Ovary (tissue), 9 donors: Measurements from ENCODE around the gene IL1RAPL1. TPM values are rescaled to one million over a fixed set of nuclear protein-coding genes. Genes with fewer than 3 reads are reported as not detected.

Experiments
- DNase-seq, 5 donors: peaks; one replicate each; pipeline ENCODE4 v3.0.0-alpha.2; 2019 to 2020
- H3K27ac ChIP-seq, 2 donors: fragments of 200-600 bp; one replicate each; pipeline versions ENCODE4 v1.5.1 to v1.8.0; 2019 to 2022
- H3K27me3 ChIP-seq: fragments of 200-600 bp; one replicate; pipeline ENCODE4 v1.8.0; 2022
- H3K36me3 ChIP-seq: fragments of 200-600 bp; sonication (generic); one replicate; pipeline ENCODE4 v1.5.1; 2019
- H3K4me1 ChIP-seq: one replicate; pipeline ENCODE4 v1.8.1; 2013; ENCODE audit warnings: mild to moderate bottlenecking, moderate library complexity; ENCODE audit not compliant: insufficient read depth
- H3K4me3 ChIP-seq: fragments of 200-600 bp; sonication (generic); one replicate; pipeline ENCODE4 v1.5.1; 2017
- H3K9me3 ChIP-seq, 2 donors: fragments of 200-600 bp in 1 of 2; sonication (generic) in 1 of 2; one replicate each; pipeline versions ENCODE4 v1.5.1 to v1.8.1; 2013 to 2019; ENCODE audit warnings: mild to moderate bottlenecking in 1 of 2, moderate library complexity in 1 of 2
- CTCF ChIP-seq, 3 donors: fragments of 450-650 bp in 2 of 3; fragments of 200-600 bp in 1 of 3; IDR thresholded peaks; one replicate each; pipeline versions ENCODE4 v1.5.1 to v1.8.0; 2016 to 2022; ENCODE audit warnings: antibody characterized with exemption in 3 of 3, mild to moderate bottlenecking in 1 of 3
- EP300 ChIP-seq: sonication (generic); formaldehyde crosslinking; IDR thresholded peaks from one replicate; pipeline ENCODE4 v1.6.1; 2017; ENCODE audit warnings: antibody characterized with exemption
- POLR2A ChIP-seq: fragments of 450-650 bp; IDR thresholded peaks from one replicate; pipeline ENCODE4 v1.6.1; 2017; ENCODE audit warnings: antibody characterized with exemption, mild to moderate bottlenecking, moderate library complexity
- WGBS, 3 donors: extraction: QIAGEN DNeasy Blood & Tissue Kit in 1 of 3; methylation state at CpG; one replicate each; pipeline versions ENCODE4 v1.1.5 to v1.1.7; 2013 to 2017; 5-methylcytosine and 5-hydroxymethylcytosine counted together
- intact Hi-C, 4 donors: fragments of 100-400 bp; cut with DNase I; formaldehyde crosslinking; loops; one replicate each; pipeline versions ENCODE4 v1.11.0 to v1.15.1; 2022 to 2023
- polyA plus RNA-seq, 2 donors: library from polyadenylated mRNA; stranded (reverse); fragments of 200-250 nt in 1 of 2; fragments of 350-450 nt in 1 of 2; fragmentation: Illumina TruSeq in 1 of 2; extraction: RNeasy Lipid Tissue Mini Kit (QIAGEN cat#74804) in 1 of 2; gene quantifications; one replicate each; pipeline ENCODE4 v1.2.3, GENCODE V29; 2013 to 2014
- total RNA-seq, 7 donors: library from RNA; depleted of rRNA in 2 of 7; stranded (reverse); fragments of >200 nt in 2 of 7; fragmentation: NEBNext Ultra II Directional in 3 of 7; extraction: Animal tissue kit (Norgen Biotek cat#: 25700) in 3 of 7; gene quantifications; one replicate each; pipeline versions ENCODE4 v1.1.0 to v1.2.4, GENCODE V29; 2016 to 2023
- donor health status: DM: no; HTN: no; CAD: no; lungs with moderate emphysema.
- donor health status: DM: no; HTN: no; CAD: no.
- donor health status: Bipolar disorder and iron deficiency.
- donor health status: DM: yes; HTN: yes; CAD: no.
- donor health status: DM: no; HTN: no; CAD: no.
- donor health status: DM: yes; HTN: yes; CAD: no.

Gene IL1RAPL1
- total and polyA plus RNA-seq, 9 donors = 0.23 to 1.3 (median 0.61) TPM

- H3K36me3 ChIP-seq = no peaks in the 10 kb centered on the region
- no peaks in the 10 kb centered on the region for H3K27me3 ChIP-seq
- intact Hi-C loops = no loop called here
- H3K4me3 ChIP-seq = no peak overlapping the region
- H3K4me1 ChIP-seq = no peaks in the 10 kb centered on the region
- no peak overlapping the region for H3K27ac ChIP-seq
- 17 to 44% (median 36%) methylated on average over 1 of the region's 1 CpG for WGBS, 3 donors
- TF ChIP-seq EP300 (no peak), CTCF (IDR thresholded peaks at IDR 0.05) (no peak), POLR2A (no peak)
- DNase-seq = no peak
- H3K9me3 ChIP-seq = no peaks in the 10 kb centered on the region
These were observed 890.6 kb downstream of the IL1RAPL1 start for GRCh38 chrX:29477878-29478277.

DNA sequence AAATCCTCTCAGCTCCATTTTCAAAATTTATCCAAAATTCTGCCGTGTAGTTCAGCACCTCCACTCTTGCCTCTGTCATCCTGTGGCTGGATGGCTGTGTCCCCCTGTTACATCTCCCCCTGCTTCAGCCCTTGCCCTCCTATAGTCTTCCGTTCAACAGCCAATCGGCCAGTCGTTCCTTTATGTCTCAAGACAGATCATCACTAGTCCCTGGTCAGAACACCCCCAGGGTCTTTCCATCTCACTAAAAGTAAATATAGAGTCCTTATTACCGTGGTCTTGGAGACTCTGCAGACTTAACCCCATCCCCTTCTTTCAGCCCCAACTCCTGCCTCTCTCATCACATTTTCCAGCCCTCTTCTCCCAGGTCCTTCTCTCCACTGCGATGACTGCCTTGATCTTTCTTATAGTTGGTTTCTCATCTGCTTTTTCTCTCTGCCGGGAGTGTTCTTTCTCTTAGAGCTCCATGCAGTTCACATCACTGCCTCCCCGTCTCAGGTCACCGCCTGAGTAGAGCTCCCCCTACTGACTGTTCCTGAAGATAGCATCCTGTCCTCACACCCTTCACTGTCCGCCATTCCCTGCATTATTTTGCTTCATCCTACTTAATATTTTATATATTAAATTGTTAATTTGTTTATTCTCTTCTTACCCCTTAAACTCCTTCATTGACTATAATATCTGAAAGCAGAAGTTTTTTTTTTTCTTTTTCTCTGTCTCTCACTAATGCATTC is 891.3 kb downstream of the IL1RAPL1 start:
- no peak for TF ChIP-seq POLR2A
- TF ChIP-seq EP300 = no peak
- TF ChIP-seq CTCF (IDR thresholded peaks at IDR 0.05) = no peak
- Histone ChIP-seq H3K4me3 (no peak overlapping the region), H3K9me3 (no peaks in the 10 kb centered on the region), H3K27ac (no peak overlapping the region), H3K4me1 (no peaks in the 10 kb centered on the region), H3K36me3 (no peaks in the 10 kb centered on the region), H3K27me3 (no peaks in the 10 kb centered on the region)
- intact Hi-C loops = no loop called here
- DNase-seq = no peak
- 48 to 53% (median 48%) methylated on average over 10 of the region's 10 CpGs for WGBS, 3 donors

DNA sequence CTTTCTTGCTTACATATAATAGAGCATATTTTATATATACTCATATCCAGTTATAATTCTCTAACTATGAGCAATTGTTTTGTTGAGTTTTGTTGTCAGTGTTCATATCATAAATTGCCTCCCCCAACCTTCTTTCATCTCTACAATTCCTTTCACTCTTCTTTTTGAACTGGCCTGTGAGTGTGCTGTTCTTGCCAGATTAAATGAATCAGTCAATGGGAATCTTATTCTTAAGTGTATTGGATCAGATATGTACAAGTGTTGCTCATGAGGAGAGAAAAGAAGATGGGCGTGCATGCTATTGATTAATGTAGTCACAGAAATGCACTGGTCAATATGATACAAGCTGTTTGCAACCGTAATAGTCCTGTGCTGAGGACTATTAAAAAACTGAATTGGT is 900.0 kb downstream of the IL1RAPL1 start:
- TF ChIP-seq CTCF (IDR thresholded peaks at IDR 0.05) (no peak), EP300 (no peak), POLR2A (no peak)
- intact Hi-C loops = no loop called here
- no peaks in the 10 kb centered on the region for H3K27me3 ChIP-seq
- 75 to 85% (median 81%) methylated on average over 2 of the region's 2 CpGs for WGBS, 3 donors
- no peak overlapping the region for H3K4me3 ChIP-seq
- H3K9me3 ChIP-seq = no peaks in the 10 kb centered on the region
- H3K27ac ChIP-seq = no peak overlapping the region
- no peaks in the 10 kb centered on the region for H3K36me3 ChIP-seq
- DNase-seq = no peak
- no peaks in the 10 kb centered on the region for H3K4me1 ChIP-seq

- intact Hi-C loops = no loop called here
- TF ChIP-seq CTCF (IDR thresholded peaks at IDR 0.05) (no peak), POLR2A (no peak), EP300 (no peak)
- no peaks in the 10 kb centered on the region for H3K9me3 ChIP-seq
- no peaks in the 10 kb centered on the region for H3K4me1 ChIP-seq
- no peak overlapping the region for H3K27ac ChIP-seq
- H3K4me3 ChIP-seq = no peak overlapping the region
- 50 to 58% (median 51%) methylated on average over 1 of the region's 1 CpG for WGBS, 3 donors
- no peaks in the 10 kb centered on the region for H3K36me3 ChIP-seq
- no peak for DNase-seq
- H3K27me3 ChIP-seq = no peaks in the 10 kb centered on the region
These were observed 900.5 kb downstream of the IL1RAPL1 start for GRCh38 chrX:29487714-29488113.
